Epithelial cell of esophagus (primary cell): ENCODE measurements around the gene ACSM3.

Experiments
- DNase-seq: peaks from one replicate; pipeline ENCODE4 v3.0.0; 2010; ENCODE audit warnings: low read depth
- H3K4me3 ChIP-seq: 2 replicates; pipeline ENCODE4 v1.5.1; 2011; ENCODE audit warnings: mild to moderate bottlenecking, low read length, control low read depth
- CTCF ChIP-seq: IDR thresholded peaks from 2 replicates; pipeline ENCODE4 v1.5.1; 2011; ENCODE audit warnings: low read depth, mild to moderate bottlenecking, low read length, control low read depth, inconsistent platforms; ENCODE audit not compliant: insufficient read depth; ENCODE audit errors: missing control alignments

ACSM3 gene

GRCh38 chr16:20839504-20839903 is 75.7 kb downstream of the ACSM3 start:
- no peak overlapping the region for H3K4me3 ChIP-seq
- TF ChIP-seq CTCF: no peak
- DNase-seq: no peak

GRCh38 chr16:20844054-20844453 is 80.2 kb downstream of the ACSM3 start:
- no peak overlapping the region for H3K4me3 ChIP-seq
- no peak for DNase-seq
- no peak for TF ChIP-seq CTCF

- TF ChIP-seq CTCF: no peak
- H3K4me3 ChIP-seq: no peak overlapping the region
- DNase-seq: no peak
These were observed 80.8 kb downstream of the ACSM3 start for GRCh38 chr16:20844588-20844987.

- DNase-seq: no peak
- TF ChIP-seq CTCF: no peak
- H3K4me3 ChIP-seq: no peak overlapping the region
These were observed 82.2 kb downstream of the ACSM3 start for GRCh38 chr16:20846030-20846429.

- no peak for DNase-seq
- H3K4me3 ChIP-seq: no peak overlapping the region
- no peak for TF ChIP-seq CTCF
These were observed 82.7 kb downstream of the ACSM3 start for GRCh38 chr16:20846551-20846950.
